IMR-90 (cell line): ENCODE results near the gene MARCHF2. TPM values are rescaled to one million over a fixed set of nuclear protein-coding genes. Genes with fewer than 3 reads are reported as not detected.
A peak's percentile ranks its signal among the peaks of the same experiment; 100 is the strongest.

Source experiments
- ATAC-seq: fragments of 200-7000 bp; cut with Tn5 transposase; 2 replicates; pipeline ENCODE4 v1.9.1; 2020; ENCODE audit warnings: low read depth, mild to moderate bottlenecking, moderate library complexity
- BruUV-seq: library from RNA; stranded (reverse); fragments of 400-500 nt; replicated peaks from 2 replicates; lab custom pipeline; 2021; lab: Mats Ljungman, UMichigan
- CTCF ChIA-PET: fragments of 300-600 bp; formaldehyde crosslinking; extraction: SDS; loops from one replicate; lab custom pipeline; 2021; ENCODE audit warnings: antibody characterized with exemption; lab: Yijun Ruan, JAX
- POLR2A ChIA-PET: fragments of 300-600 bp; sonication (Branson Sonifier 250); formaldehyde crosslinking; loops from one replicate; lab custom pipeline; 2022; ENCODE audit warnings: antibody characterized with exemption; ENCODE audit not compliant: unreplicated experiment; lab: Charles Lee
- DNase-seq: peaks from one replicate; pipeline ENCODE4 v3.0.0; 2013
- H2AFZ ChIP-seq: replicated peaks from 2 replicates; pipeline ENCODE3; 2013; ENCODE audit warnings: low read length, mild to moderate bottlenecking; ENCODE audit not compliant: poor library complexity
- H2AK5ac ChIP-seq: 2 replicates; pipeline ENCODE4 v1.6.1; 2013; ENCODE audit warnings: low read depth, low read length, inconsistent platforms
- H2AK9ac ChIP-seq: replicated peaks from 2 replicates; pipeline ENCODE3; 2013; ENCODE audit warnings: mild to moderate bottlenecking, low read depth, low read length, moderate library complexity; ENCODE audit not compliant: poor library complexity
- H2BK120ac ChIP-seq: 2 replicates; pipeline ENCODE4 v1.6.1; 2013; ENCODE audit warnings: low read depth, low read length, inconsistent platforms
- H2BK15ac ChIP-seq: 3 replicates; pipeline ENCODE4 v1.6.1; 2013; ENCODE audit warnings: low read depth, low read length, inconsistent platforms
- H2BK20ac ChIP-seq: 2 replicates; pipeline ENCODE4 v1.6.1; 2013; ENCODE audit warnings: low read depth, mild to moderate bottlenecking, inconsistent platforms, low read length, moderate library complexity
- H2BK5ac ChIP-seq: 2 replicates; pipeline ENCODE4 v1.6.1; 2013; ENCODE audit warnings: mild to moderate bottlenecking, low read depth, low read length, inconsistent platforms; ENCODE audit not compliant: poor library complexity, severe bottlenecking
- H3K14ac ChIP-seq: replicated peaks from 2 replicates; pipeline ENCODE4 v1.6.1; 2013; ENCODE audit warnings: low read depth, low read length, inconsistent platforms
- H3K18ac ChIP-seq: 2 replicates; pipeline ENCODE4 v1.6.1; 2013; ENCODE audit warnings: low read depth, low read length, control low read depth
- H3K23ac ChIP-seq: 2 replicates; pipeline ENCODE4 v1.6.1; 2013; ENCODE audit warnings: low read depth, low read length, inconsistent platforms
- H3K27ac ChIP-seq: 2 replicates; pipeline ENCODE4 v1.5.1; 2013; ENCODE audit warnings: mild to moderate bottlenecking, control low read depth, low read length; ENCODE audit not compliant: insufficient read depth
- H3K27me3 ChIP-seq: 2 replicates; pipeline ENCODE4 v1.6.1; 2013; ENCODE audit warnings: low read length; ENCODE audit not compliant: control insufficient read depth, insufficient read depth
- H3K36me3 ChIP-seq: 2 replicates; pipeline ENCODE4 v1.6.1; 2013; ENCODE audit warnings: low read length, mixed read lengths; ENCODE audit not compliant: control insufficient read depth, insufficient read depth
- H3K4ac ChIP-seq: 2 replicates; pipeline ENCODE4 v1.6.1; 2013; ENCODE audit warnings: low read depth, low read length, inconsistent platforms
- H3K4me1 ChIP-seq: 2 replicates; pipeline ENCODE4 v1.6.1; 2013; ENCODE audit warnings: low read length, mixed read lengths; ENCODE audit not compliant: control insufficient read depth, insufficient read depth
- H3K4me2 ChIP-seq: 2 replicates; pipeline ENCODE4 v1.6.1; 2013; ENCODE audit warnings: low read depth, mild to moderate bottlenecking, control low read depth, low read length, moderate library complexity
- H3K4me3 ChIP-seq: 2 replicates; pipeline ENCODE4 v1.5.1; 2013; ENCODE audit warnings: low read depth, mild to moderate bottlenecking, control low read depth, low read length, moderate library complexity; ENCODE audit not compliant: insufficient read depth
- H3K56ac ChIP-seq: 2 replicates; pipeline ENCODE4 v1.6.1; 2013; ENCODE audit warnings: low read length, inconsistent platforms; ENCODE audit not compliant: insufficient read depth; ENCODE audit errors: extremely low read depth
- H3K79me1 ChIP-seq, 2 experiments: 2 replicates each; pipeline ENCODE4 v1.6.1; 2013; ENCODE audit warnings: low read length in 2 of 2, inconsistent platforms in 1 of 2, low read depth in 1 of 2
- H3K9ac ChIP-seq: 2 replicates; pipeline ENCODE4 v1.6.1; 2013; ENCODE audit warnings: low read depth, low read length, control low read depth
- H3K9me1 ChIP-seq: 2 replicates; pipeline ENCODE4 v1.6.1; 2013; ENCODE audit warnings: low read length, inconsistent platforms; ENCODE audit not compliant: insufficient read depth
- H3K9me3 ChIP-seq: 2 replicates; pipeline ENCODE4 v1.6.1; 2013; ENCODE audit warnings: low read length; ENCODE audit not compliant: control insufficient read depth, insufficient read depth
- H4K20me1 ChIP-seq: 2 replicates; pipeline ENCODE4 v1.6.1; 2013; ENCODE audit warnings: low read length, inconsistent platforms; ENCODE audit not compliant: insufficient read depth
- H4K5ac ChIP-seq: 2 replicates; pipeline ENCODE4 v1.6.1; 2013; ENCODE audit warnings: mild to moderate bottlenecking, low read depth, low read length, control low read depth
- H4K8ac ChIP-seq, 2 experiments: 2 replicates each; pipeline ENCODE4 v1.6.1; 2013; ENCODE audit warnings: low read depth in 2 of 2, low read length in 2 of 2, control low read depth in 1 of 2, inconsistent platforms in 1 of 2
- H4K91ac ChIP-seq: 2 replicates; pipeline ENCODE4 v1.6.1; 2013; ENCODE audit warnings: low read depth, low read length, inconsistent platforms; ENCODE audit not compliant: insufficient read depth
- CHD1 ChIP-seq: IDR thresholded peaks from 2 replicates; pipeline ENCODE4 v1.6.1; 2012; ENCODE audit warnings: low read depth, low read length, improper control_type of control experiment
- CTCF ChIP-seq: conservative IDR thresholded peaks from 2 replicates; pipeline ENCODE4 v1.5.1; 2012; ENCODE audit warnings: mild to moderate bottlenecking, low read depth, low read length, improper control_type of control experiment
- ELK1 ChIP-seq: fragments of 150-350 bp; IDR thresholded peaks from 2 replicates; pipeline ENCODE4 v1.6.1; 2016; ENCODE audit warnings: low read depth, mild to moderate bottlenecking, low read length, moderate library complexity, borderline replicate concordance
- FOS ChIP-seq: fragments of 150-350 bp; IDR thresholded peaks from 2 replicates; pipeline ENCODE4 v1.6.1; 2016; ENCODE audit warnings: low read depth, low read length
- MAFK ChIP-seq: IDR thresholded peaks from 2 replicates; pipeline ENCODE4 v1.6.1; 2012; ENCODE audit warnings: low read depth, low read length, improper control_type of control experiment
- MAZ ChIP-seq: IDR thresholded peaks from 2 replicates; pipeline ENCODE4 v1.6.1; 2012; ENCODE audit warnings: low read depth, mild to moderate bottlenecking, low read length, improper control_type of control experiment, moderate library complexity, borderline replicate concordance
- MXI1 ChIP-seq: IDR thresholded peaks from 2 replicates; pipeline ENCODE4 v1.6.1; 2012; ENCODE audit warnings: low read depth, mild to moderate bottlenecking, low read length, moderate library complexity, borderline replicate concordance
- NFE2L2 ChIP-seq: fragments of 150-350 bp; IDR thresholded peaks from 2 replicates; pipeline ENCODE4 v1.6.1; 2016; ENCODE audit warnings: low read depth, mild to moderate bottlenecking, low read length
- POLR2A ChIP-seq: IDR thresholded peaks from 2 replicates; pipeline ENCODE4 v1.6.1; 2012; ENCODE audit warnings: mild to moderate bottlenecking, low read depth, low read length
- RFX5 ChIP-seq: IDR thresholded peaks from 2 replicates; pipeline ENCODE4 v1.8.0; 2012; ENCODE audit warnings: low read depth, mild to moderate bottlenecking, low read length, moderate library complexity
- SMC3 ChIP-seq: fragments of 150-350 bp; IDR thresholded peaks from 2 replicates; pipeline ENCODE4 v1.6.1; 2016; ENCODE audit warnings: low read depth, mild to moderate bottlenecking, antibody characterized with exemption, low read length, moderate library complexity
- WGBS, 2 experiments: methylation state at CpG; one replicate each; pipeline versions ENCODE4 v1.1.5 to v1.1.7; 2013; ENCODE audit warnings: missing lambda C conversion rate in 2 of 2; ENCODE audit not compliant: insufficient read length in 1 of 2; ENCODE audit errors: extremely low coverage in 2 of 2; 5-methylcytosine and 5-hydroxymethylcytosine counted together
- dilution Hi-C: fragments of 300-500 bp; cut with HindIII; formaldehyde crosslinking; loops from one replicate; pipeline ENCODE4 v1.14.3; 2018; ENCODE audit warnings: low sequenced_read_pairs; ENCODE audit not compliant: unreplicated experiment
- in situ Hi-C: fragments of 300-500 bp; cut with MboI; formaldehyde crosslinking; loops from 3 replicates; pipeline ENCODE4 v1.14.3; 2019; ENCODE audit warnings: low sequenced_read_pairs, inconsistent platforms, mixed read lengths
- intact Hi-C: fragments of 100-400 bp; cut with micrococcal nuclease; formaldehyde crosslinking; loops from 2 replicates; pipeline ENCODE4 v1.10.0; 2022
- polyA plus RNA-seq, 3 experiments: library from polyadenylated mRNA; depleted of rRNA; stranded (reverse); fragments of >200 nt; gene quantifications; 2 replicates each; pipeline ENCODE4 v1.2.3, GENCODE V29; 2012; ENCODE audit warnings: low replicate concordance in 1 of 3
- total RNA-seq: library from RNA; depleted of rRNA; stranded (reverse); fragments of >200 nt; gene quantifications from 2 replicates; pipeline ENCODE4 v1.2.3, GENCODE V29; 2012

The MARCHF2 gene
- total and polyA plus RNA-seq, 2 of the 4 experiments (the other 2 are of a cell fraction), result 33.8 to 58.8 TPM

GRCh38 chr19:8366961-8367326 is 46.2 kb upstream of the MARCHF2 start:
- Histone ChIP-seq H4K91ac (peak overlapping the region; percentile 74; the same call in 1 of the 2 replicates), H3K9me1 (peaks cover 19% of the 10 kb centered on the region), H3K4me3 (no peak overlapping the region), H2AK5ac (peak overlapping the region; percentile 93), H3K36me3 (peaks cover 14% of the 10 kb centered on the region), H4K20me1 (peaks cover 16% of the 10 kb centered on the region), H3K27ac (peak overlapping the region; percentile 57; the same call in 1 of the 2 replicates), H3K4ac (peak overlapping the region; percentile 78), H3K4me1 (peaks cover 29% of the 10 kb centered on the region), H2BK20ac (peak overlapping the region; percentile 17), H3K79me1 (peaks cover 8 to 46% of the 10 kb centered on the region in 2 experiments; a peak in 3 of 4 replicates), H3K23ac (peak overlapping the region; percentile 39; the same call in 1 of the 2 replicates), H2BK15ac (peak overlapping the region; percentile 33; the same call in 1 of the 3 replicates), H2BK5ac (peak overlapping the region; percentile 63), H2BK120ac (peak overlapping the region; percentile 63), H3K4me2 (peak overlapping the region; percentile 60), H4K8ac (peak overlapping the region; percentile 42 to 57; a peak in 3 of 4 replicates), H3K27me3 (no peaks in the 10 kb centered on the region), H3K56ac (0 out of 2 replicates have a peak overlapping the region, but pooled peaks have one; percentile 6), H2AFZ (peak overlapping the region; percentile 26), H3K9me3 (no peaks in the 10 kb centered on the region), H3K18ac (no peak overlapping the region), H2AK9ac (peak overlapping the region; percentile 31), H3K9ac (no peak overlapping the region), H4K5ac (no peak overlapping the region), H3K14ac (peak overlapping the region; percentile 38; the same call in 1 of the 2 replicates)
- no peak for DNase-seq
- dilution Hi-C loops (no loop called here), in situ Hi-C loops (no loop called here), intact Hi-C loops (loop anchor here (1.0 kb wide), 1 partner anchor 23 kb away; the partner anchor contains the start of gene RAB11B)
- ChIA-PET CTCF (interaction anchor here (1.0 kb wide), 1 partner anchor 46 kb away, joined by 4 read pairs; the partner anchor contains the start of gene MARCHF2), POLR2A (no interaction called here)
- WGBS, 2 experiments, result 10% methylated on average over 2 of the region's 13 CpGs; no CpG with 5 or more reads in 1 of the 2 experiments
- BruUV-seq, result no TSS peak
- TF ChIP-seq ELK1 (no peak), MAFK (no peak), FOS (no peak), CTCF (no peak), RFX5 (no peak), SMC3 (no peak), NFE2L2 (no peak), CHD1 (no peak), POLR2A (no peak), MAZ (no peak), MXI1 (no peak)
- peak; percentile 0 for ATAC-seq
